Adrenal gland (tissue), 12 donors: Measurements from ENCODE around the gene BCL2L13. TPM values are rescaled to one million over a fixed set of nuclear protein-coding genes. Genes with fewer than 3 reads are reported as not detected.

Experiments
- DNase-seq, 7 donors: peaks; one replicate each; pipeline ENCODE4 v3.0.0-alpha.2; 2019 to 2020
- H3K27ac ChIP-seq, 5 donors: fragments of 200-600 bp; sonication (generic) in 4 of 5; 1 replicate in 3 of 5; 2 replicates in 2 of 5; pipeline versions ENCODE4 v1.5.1 to v1.8.0; 2016 to 2020; ENCODE audit warnings: mild to moderate bottlenecking in 1 of 5
- H3K27me3 ChIP-seq: fragments of 200-600 bp; 2 replicates; pipeline ENCODE4 v1.8.0; 2021
- H3K36me3 ChIP-seq, 2 donors: fragments of 200-600 bp; replicated peaks in 1 of 2; 1 replicate in 1 of 2; 2 replicates in 1 of 2; pipeline versions ENCODE4 v1.5.1 to v1.8.0; 2018 to 2022
- H3K4me1 ChIP-seq, 2 donors: fragments of 200-600 bp; replicated peaks in 1 of 2; 1 replicate in 1 of 2; 2 replicates in 1 of 2; pipeline versions ENCODE4 v1.5.1 to v1.8.0; 2018 to 2021
- H3K4me3 ChIP-seq, 4 donors: fragments of 200-600 bp; sonication (generic) in 3 of 4; one replicate each; pipeline ENCODE4 v1.5.1; 2016 to 2018
- H3K9me3 ChIP-seq, 3 donors: fragments of 200-600 bp; sonication (generic) in 1 of 3; replicated peaks in 1 of 3; 1 replicate in 2 of 3; 2 replicates in 1 of 3; pipeline versions ENCODE4 v1.5.1 to v1.8.0; 2016 to 2021
- POLR2A ChIP-seq, 2 donors: fragments of 450-650 bp; IDR thresholded peaks; one replicate each; pipeline ENCODE4 v1.6.1; 2017; ENCODE audit warnings: antibody characterized with exemption in 2 of 2, mild to moderate bottlenecking in 2 of 2, moderate library complexity in 1 of 2
- WGBS, 4 donors: extraction: QIAGEN DNeasy Blood & Tissue Kit in 2 of 4; methylation state at CpG; one replicate each; pipeline versions ENCODE4 v1.1.5 to v1.1.7; 2013 to 2017; 5-methylcytosine and 5-hydroxymethylcytosine counted together
- intact Hi-C, 2 donors: fragments of 100-400 bp; cut with DNase I; formaldehyde crosslinking; loops; one replicate each; pipeline versions ENCODE4 v1.14.1 to v1.15.0; 2022 to 2023
- polyA plus RNA-seq, 3 donors: library from polyadenylated mRNA; stranded (reverse); fragments of 200-250 nt in 2 of 3; fragments of 350-450 nt in 1 of 3; fragmentation: Illumina TruSeq in 1 of 3; extraction: RNeasy Lipid Tissue Mini Kit (QIAGEN cat#74804) in 1 of 3; gene quantifications; one replicate each; pipeline ENCODE4 v1.2.3, GENCODE V29; 2013 to 2014
- total RNA-seq, 9 donors: library from RNA; depleted of rRNA in 4 of 9; stranded (reverse); fragments of >200 nt in 4 of 9; fragments of 120-200 nt in 1 of 9; fragmentation: NEBNext Ultra II Directional in 1 of 9; extraction: Animal tissue kit (Norgen Biotek cat#: 25700) in 1 of 9; gene quantifications; one replicate each; pipeline versions ENCODE4 v1.1.0 to v1.2.4, GENCODE V29; 2013 to 2023
- TF ChIP-seq, protein P1 (sequence below), 6 experiments: fragments of 450-650 bp in 4 of 6; fragments of 200-600 bp in 2 of 6; sonication (generic) in 1 of 6; IDR thresholded peaks; 1 replicate in 5 of 6; 2 replicates in 1 of 6; pipeline versions ENCODE4 v1.5.1 to v1.8.0; 2016 to 2021; ENCODE audit warnings: antibody characterized with exemption in 6 of 6, mild to moderate bottlenecking in 2 of 6, moderate library complexity in 1 of 6
- donor health status: healthy with polysubstance abuse.
- donor health status: Bipolar disorder and iron deficiency.
- donor health status: DM: yes; HTN: yes; CAD: no.
- donor health status: DM: no; HTN: no; CAD: no.
- donor health status: DM: no; HTN: no; CAD: no.
- donor health status: DM: yes; HTN: yes; CAD: no.

BCL2L13 gene
- total and polyA plus RNA-seq, 12 donors = 30.9 to 142 (median 94.3) TPM

DNA sequence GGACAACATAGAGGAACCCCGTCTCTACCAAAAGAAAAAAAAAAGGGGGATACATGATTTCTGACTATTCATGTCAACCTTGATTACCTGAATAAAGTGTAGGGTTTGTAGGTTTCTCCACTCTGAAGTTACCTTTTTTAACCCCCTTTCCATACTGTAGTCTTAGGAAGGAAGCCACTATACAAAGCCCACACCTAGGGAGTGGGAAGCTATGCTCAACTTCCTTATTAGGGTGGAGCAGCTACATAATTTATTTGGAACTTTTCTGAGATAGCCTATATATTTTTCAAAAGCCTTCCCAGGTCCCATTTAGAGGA is 9.4 kb upstream of the BCL2L13 start:
- intact Hi-C loops = no loop called here
- H3K27me3 ChIP-seq = no peaks in the 10 kb centered on the region
- WGBS, 4 donors = 0% methylated on average over 1 of the region's 1 CpG

DNA sequence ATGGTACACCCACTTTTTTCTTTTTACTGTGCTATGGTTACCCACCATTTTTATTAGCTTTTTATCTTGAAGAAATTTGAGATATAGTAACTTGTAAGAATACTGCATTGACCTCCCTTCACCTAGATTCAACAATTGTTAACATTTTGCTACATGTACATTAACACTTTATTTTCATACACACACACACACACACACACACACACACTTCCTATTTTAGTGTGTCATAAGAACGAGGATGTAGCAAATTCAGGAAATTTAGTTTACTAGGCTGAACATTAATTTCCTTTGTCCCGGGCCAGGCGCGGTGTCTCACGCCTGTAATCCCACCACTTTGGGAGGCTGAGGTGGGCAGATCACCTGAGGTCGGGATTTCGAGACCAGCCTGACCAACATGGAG is 8.9 kb upstream of the BCL2L13 start:
- Histone ChIP-seq H3K27me3 (no peaks in the 10 kb centered on the region), H3K9me3 (no peaks in the 10 kb centered on the region), H3K4me1 (peaks cover 29 to 54% of the 10 kb centered on the region in 2 donors), H3K27ac (peak overlapping the region in 2 of 5 donors; percentile 90 to 98), H3K4me3 (peak overlapping the region in 1 of 4 donors; percentile 99), H3K36me3 (no peaks in the 10 kb centered on the region)
- no peak for DNase-seq
- intact Hi-C loops = loop anchor here in 1 of 2 donors (10.0 kb wide), 1 partner anchor 55 kb away; no protein-coding TSS in a partner anchor
- no peak for TF ChIP-seq POLR2A (IDR thresholded peaks at IDR 0.05)
- TF ChIP-seq, protein P1, sequence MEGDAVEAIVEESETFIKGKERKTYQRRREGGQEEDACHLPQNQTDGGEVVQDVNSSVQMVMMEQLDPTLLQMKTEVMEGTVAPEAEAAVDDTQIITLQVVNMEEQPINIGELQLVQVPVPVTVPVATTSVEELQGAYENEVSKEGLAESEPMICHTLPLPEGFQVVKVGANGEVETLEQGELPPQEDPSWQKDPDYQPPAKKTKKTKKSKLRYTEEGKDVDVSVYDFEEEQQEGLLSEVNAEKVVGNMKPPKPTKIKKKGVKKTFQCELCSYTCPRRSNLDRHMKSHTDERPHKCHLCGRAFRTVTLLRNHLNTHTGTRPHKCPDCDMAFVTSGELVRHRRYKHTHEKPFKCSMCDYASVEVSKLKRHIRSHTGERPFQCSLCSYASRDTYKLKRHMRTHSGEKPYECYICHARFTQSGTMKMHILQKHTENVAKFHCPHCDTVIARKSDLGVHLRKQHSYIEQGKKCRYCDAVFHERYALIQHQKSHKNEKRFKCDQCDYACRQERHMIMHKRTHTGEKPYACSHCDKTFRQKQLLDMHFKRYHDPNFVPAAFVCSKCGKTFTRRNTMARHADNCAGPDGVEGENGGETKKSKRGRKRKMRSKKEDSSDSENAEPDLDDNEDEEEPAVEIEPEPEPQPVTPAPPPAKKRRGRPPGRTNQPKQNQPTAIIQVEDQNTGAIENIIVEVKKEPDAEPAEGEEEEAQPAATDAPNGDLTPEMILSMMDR (IDR thresholded peaks at IDR 0.05) = no peak
- WGBS, 4 donors = 67 to 80% (median 76%) methylated on average over 7 of the region's 7 CpGs

More for the DNA sequence above, 9.4 kb upstream of the BCL2L13 start:
- Histone ChIP-seq H3K9me3 (no peaks in the 10 kb centered on the region), H3K4me1 (peaks cover 29 to 50% of the 10 kb centered on the region in 2 donors), H3K36me3 (no peaks in the 10 kb centered on the region), H3K27ac (peak overlapping the region; percentile 84 to 98 (median 94)), H3K4me3 (peak overlapping the region in 2 of 4 donors; percentile 86 to 99)
- TF ChIP-seq, protein P1 (IDR thresholded peaks at IDR 0.05) = no peak
- no peak for TF ChIP-seq POLR2A (IDR thresholded peaks at IDR 0.05)
- DNase-seq = no peak

DNA sequence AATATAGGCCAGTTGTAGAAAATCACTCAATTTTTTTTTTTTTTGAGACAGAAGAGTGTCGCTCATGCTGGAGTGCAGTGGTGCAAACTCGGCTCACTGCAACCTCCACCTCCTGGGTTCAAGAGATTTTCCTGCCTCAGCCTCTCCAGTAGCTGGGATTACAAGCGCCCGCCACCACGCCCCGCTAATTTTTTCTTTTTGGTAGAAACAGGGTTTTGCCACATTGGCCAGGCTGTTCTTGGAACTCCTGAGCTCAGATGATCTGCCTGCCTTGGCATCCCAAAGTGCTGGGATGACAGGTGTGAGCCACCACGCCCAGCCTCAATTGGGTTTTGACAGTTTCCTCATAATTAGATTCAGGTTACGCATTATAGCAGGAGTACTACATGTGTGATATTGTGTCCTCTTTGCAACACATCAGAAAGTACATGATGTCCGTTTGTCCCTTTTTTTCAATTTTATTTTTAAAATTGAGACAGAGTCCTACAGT is 7.4 kb upstream of the BCL2L13 start:
- H3K27ac ChIP-seq = no peak overlapping the region
- TF ChIP-seq POLR2A (IDR thresholded peaks at IDR 0.05) = no peak
- TF ChIP-seq, protein P1 (IDR thresholded peaks at IDR 0.05) = no peak
- H3K36me3 ChIP-seq = no peaks in the 10 kb centered on the region
- peaks cover 29 to 49% of the 10 kb centered on the region in 2 donors for H3K4me1 ChIP-seq
- WGBS, 4 donors = 91 to 98% (median 95%) methylated on average over 9 of the region's 9 CpGs
- H3K9me3 ChIP-seq = no peaks in the 10 kb centered on the region
- intact Hi-C loops = loop anchor here in 1 of 2 donors (10.0 kb wide), 1 partner anchor 56 kb away; no protein-coding TSS in a partner anchor
- no peak overlapping the region for H3K4me3 ChIP-seq
- peak in 1 of 7 donors; percentile 9 for DNase-seq
- H3K27me3 ChIP-seq = no peaks in the 10 kb centered on the region

DNA sequence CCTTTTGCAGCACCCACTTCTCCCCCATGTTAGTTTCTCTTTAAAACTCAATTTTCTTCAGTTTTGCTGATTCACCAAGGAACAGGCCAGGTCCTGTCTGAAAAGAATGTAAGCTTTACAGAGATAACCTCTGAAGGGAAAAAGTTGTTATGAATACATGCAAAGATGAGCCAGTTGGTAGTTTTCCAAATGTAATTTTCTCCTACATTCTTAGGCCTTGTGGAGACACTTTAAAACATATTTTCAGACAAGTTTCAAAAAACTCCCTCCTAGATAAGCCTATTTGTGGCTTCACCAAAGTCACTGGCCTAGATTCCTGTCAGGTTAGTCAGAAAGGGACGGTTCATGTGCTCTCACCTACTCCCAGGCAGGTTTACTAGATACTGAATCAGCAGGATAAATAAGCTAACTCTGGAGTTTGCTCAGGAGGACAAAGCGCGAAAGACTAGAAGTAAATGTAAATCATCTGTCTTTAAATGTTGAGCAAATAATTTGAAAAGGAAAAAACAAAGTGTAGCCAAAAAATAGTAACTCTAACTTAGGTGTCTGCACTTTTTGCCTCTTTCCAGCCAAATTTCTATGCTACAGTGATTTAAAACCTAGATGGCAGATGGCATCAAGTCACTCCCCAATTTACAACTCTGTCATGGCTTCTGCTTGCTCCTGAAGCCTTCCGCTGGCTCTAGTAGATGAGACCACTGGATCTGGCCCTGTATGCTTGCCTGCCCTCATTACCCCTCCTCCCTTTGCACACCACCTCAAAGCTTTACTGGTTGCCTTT is 5.2 kb upstream of the BCL2L13 start:
- H3K27me3 ChIP-seq = no peaks in the 10 kb centered on the region
- DNase-seq = peak in 6 of 7 donors; percentile 42 to 73 (median 64)
- TF ChIP-seq, protein P1 (IDR thresholded peaks at IDR 0.05) = no peak
- TF ChIP-seq POLR2A (IDR thresholded peaks at IDR 0.05) = no peak
- no peaks in the 10 kb centered on the region for H3K9me3 ChIP-seq
- intact Hi-C loops = loop anchor here in 1 of 2 donors (10.0 kb wide), 1 partner anchor 59 kb away; no protein-coding TSS in a partner anchor
- H3K27ac ChIP-seq = peak overlapping the region; percentile 36 to 87 (median 75)
- H3K4me3 ChIP-seq = no peak overlapping the region
- H3K4me1 ChIP-seq = peaks cover 22 to 38% of the 10 kb centered on the region in 2 donors
- H3K36me3 ChIP-seq = no peaks in the 10 kb centered on the region
- WGBS, 4 donors = 38 to 61% (median 46%) methylated on average over 4 of the region's 4 CpGs
